GM12874 (cell line): ENCODE data around the gene HRH1.

Experiments used
- TF ChIP-seq, protein P1 (sequence below): IDR thresholded peaks from 2 replicates; pipeline ENCODE4 v1.5.1; 2011; ENCODE audit warnings: low read depth, mild to moderate bottlenecking, control low read depth, low read length, moderate library complexity; ENCODE audit not compliant: insufficient read depth

Gene HRH1

GRCh38 chr3:11272906-11273574, 118.7 kb downstream of the HRH1 start:
- TF ChIP-seq, protein P1, sequence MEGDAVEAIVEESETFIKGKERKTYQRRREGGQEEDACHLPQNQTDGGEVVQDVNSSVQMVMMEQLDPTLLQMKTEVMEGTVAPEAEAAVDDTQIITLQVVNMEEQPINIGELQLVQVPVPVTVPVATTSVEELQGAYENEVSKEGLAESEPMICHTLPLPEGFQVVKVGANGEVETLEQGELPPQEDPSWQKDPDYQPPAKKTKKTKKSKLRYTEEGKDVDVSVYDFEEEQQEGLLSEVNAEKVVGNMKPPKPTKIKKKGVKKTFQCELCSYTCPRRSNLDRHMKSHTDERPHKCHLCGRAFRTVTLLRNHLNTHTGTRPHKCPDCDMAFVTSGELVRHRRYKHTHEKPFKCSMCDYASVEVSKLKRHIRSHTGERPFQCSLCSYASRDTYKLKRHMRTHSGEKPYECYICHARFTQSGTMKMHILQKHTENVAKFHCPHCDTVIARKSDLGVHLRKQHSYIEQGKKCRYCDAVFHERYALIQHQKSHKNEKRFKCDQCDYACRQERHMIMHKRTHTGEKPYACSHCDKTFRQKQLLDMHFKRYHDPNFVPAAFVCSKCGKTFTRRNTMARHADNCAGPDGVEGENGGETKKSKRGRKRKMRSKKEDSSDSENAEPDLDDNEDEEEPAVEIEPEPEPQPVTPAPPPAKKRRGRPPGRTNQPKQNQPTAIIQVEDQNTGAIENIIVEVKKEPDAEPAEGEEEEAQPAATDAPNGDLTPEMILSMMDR: no peak

DNA sequence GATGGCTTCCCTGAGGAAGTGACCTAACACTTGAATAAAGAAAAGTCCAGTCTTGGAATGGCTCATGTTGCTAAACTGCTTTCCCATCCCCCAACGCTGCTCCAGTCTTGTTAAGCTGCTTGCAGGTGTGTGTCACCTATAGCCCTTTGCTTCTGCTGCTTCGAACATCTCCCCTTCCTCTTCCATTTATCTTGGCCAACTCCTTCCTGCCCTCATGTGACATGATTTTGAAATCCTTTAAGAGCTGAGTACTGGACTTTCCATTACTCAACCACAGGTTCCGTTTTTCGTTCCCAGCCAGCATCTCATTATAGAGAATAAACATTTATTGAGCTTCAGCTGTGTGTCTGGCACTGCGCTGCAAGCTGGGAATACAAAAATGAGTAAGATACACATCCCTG, 119.6 kb downstream of the HRH1 start:
- TF ChIP-seq, protein P1: no peak

DNA sequence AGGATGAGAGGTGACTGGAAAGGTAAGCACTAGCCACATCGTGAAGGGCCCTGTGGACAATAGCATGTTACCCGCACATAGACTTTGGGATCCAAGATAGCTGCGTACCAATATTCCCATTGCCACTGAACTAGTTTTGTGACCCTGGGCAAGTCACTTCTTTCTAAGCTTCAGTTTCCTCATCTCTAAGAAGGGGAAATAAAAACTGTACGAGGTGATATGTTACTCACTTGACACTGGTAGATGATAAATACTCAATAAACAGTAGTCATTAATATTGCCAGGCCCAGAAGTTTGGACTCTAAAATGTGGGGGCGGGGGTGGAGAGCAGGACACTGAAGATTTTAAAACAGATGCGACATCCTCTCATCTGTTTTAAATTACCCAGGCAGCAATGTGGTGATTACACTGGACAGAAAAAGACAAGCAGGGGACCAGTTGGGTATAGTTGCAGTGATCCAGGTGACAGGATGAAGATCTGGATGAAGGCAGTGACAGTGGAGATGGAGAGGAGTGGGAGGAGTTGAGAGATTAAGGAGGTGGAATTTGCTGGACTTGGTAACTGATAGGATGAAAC, 120.4 kb downstream of the HRH1 start:
- TF ChIP-seq, protein P1: no peak

DNA sequence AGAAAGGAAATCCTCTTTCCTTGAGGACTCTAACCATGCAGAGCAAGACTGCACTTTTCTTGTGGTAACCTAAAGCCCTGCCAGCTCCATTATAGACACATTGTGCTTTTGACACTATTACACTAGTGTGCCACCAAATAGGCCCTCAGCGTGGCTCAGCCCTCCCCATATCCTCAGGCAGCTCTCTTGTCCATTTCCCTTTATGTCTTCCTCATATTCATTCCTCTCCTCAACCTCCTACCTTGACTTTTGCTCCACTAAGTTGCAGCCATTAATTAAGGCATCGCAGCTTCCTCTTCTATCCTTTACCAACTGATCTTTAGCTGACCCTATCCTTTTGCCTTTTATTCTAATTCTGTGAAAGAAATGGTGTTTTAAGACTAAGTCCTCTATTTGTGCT, 121.6 kb downstream of the HRH1 start:
- TF ChIP-seq, protein P1: no peak

DNA sequence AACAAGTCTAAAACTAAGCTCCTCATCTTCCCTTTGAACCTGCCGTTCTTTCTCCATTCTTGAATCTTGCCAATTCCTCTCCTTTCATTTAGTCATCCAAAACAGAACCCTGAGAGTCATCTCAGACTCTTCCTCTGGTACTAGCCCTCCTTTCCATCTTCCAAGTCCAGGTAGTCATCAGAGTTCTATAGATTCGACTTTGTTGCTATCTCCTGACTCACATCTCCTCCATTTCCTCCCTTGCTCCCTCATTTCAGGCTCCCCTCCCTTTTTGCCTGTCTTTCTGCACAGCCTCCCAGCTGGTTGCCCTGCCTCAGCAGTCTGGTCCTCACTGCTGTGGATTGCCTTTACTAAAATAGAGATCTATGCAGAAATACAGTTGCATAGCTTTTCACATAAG, 122.6 kb downstream of the HRH1 start:
- TF ChIP-seq, protein P1: no peak

- TF ChIP-seq, protein P1: no peak
Measured at GRCh38 chr3:11282250-11283138, 128.2 kb downstream of the HRH1 start.

GRCh38 chr3:11283139-11283475, 128.8 kb downstream of the HRH1 start:
- TF ChIP-seq, protein P1: no peak
